SU-DHL-6 (cell line): ENCODE data around the gene PDIA5.

Experiments used
- CTCF ChIP-seq: fragments of 200-600 bp; sonication (generic); IDR thresholded peaks from one replicate; pipeline ENCODE4 v1.5.1; 2017; ENCODE audit warnings: antibody characterized with exemption, mild to moderate bottlenecking, low read length, moderate library complexity; ENCODE audit not compliant: insufficient read depth, poor library complexity, severe bottlenecking
- EZH2phosphoT487 ChIP-seq: fragments of 200-600 bp; sonication (generic), shearing (Covaris generic); conservative IDR thresholded peaks from 2 replicates; pipeline ENCODE4 v1.6.1; 2018; ENCODE audit warnings: mild to moderate bottlenecking, antibody characterized with exemption, low read length, moderate library complexity, mixed read lengths

DNA sequence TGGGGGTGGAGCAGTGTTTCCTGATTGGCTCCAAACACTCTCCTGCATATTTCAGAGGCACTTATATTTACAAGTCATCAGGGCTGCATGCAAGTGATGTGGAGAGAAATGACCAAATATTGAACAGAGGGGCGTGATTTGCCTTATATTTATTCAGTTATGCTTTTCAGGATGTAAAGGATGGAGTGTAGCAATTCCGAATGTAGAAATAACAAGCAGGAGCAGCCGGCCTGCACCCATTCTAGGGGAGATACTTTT lies 19.8 kb upstream of the PDIA5 start:
- TF ChIP-seq EZH2phosphoT487: no peak
- TF ChIP-seq CTCF: no peak
